HG02981 (cell line): Measurements from ENCODE around the gene CFAP77.

ENCODE experiments used
- ATAC-seq: cut with Tn5 transposase; IDR thresholded peaks from one replicate; pipeline ENCODE4 v1.9.1; 2021; ENCODE audit warnings: mild to moderate bottlenecking, moderate library complexity; ENCODE audit not compliant: unreplicated experiment

The CFAP77 gene

DNA sequence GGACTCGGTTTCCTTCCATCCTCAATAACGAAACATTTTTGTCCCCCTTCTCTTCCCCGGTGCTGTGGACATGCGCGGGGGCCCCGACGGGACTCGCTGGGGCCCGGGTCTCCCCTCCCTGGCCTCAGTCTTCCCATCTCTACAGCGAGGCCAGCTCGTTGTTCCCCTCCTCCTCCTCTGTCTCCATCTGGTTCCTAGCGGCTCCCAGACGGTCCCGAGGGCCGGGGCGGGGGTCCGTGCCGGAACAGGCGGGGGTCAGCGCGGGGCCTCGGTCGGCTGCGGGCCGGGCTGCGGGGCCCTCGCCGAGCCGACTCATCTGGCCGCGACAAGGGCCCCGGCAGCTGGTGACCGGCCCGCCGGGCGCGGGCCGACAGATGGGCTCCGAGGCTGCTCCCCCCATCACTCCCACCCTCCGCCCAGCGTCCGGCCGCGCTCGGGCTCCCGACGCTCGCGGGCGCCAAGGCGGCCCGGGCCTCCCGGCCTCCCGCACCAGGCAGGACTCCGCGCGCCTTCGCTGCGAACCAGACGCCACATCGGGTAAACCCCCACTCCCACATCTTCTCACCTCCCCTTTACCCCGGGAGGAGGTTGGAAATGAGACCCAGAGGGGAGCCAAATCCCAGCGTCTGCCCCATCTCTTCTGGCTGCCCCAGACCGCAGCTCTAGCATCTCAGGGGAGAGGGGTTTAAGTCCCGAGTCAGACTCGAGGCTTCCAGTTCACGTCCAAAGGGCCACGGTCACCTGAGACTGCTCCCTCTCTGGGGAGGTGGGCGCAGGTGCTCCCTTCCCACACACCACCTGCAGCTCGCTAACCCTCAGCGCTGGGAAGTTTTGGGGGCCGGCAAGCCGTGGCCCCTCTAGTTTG lies 180.5 kb downstream of the CFAP77 start:
- ATAC-seq: no peak

DNA sequence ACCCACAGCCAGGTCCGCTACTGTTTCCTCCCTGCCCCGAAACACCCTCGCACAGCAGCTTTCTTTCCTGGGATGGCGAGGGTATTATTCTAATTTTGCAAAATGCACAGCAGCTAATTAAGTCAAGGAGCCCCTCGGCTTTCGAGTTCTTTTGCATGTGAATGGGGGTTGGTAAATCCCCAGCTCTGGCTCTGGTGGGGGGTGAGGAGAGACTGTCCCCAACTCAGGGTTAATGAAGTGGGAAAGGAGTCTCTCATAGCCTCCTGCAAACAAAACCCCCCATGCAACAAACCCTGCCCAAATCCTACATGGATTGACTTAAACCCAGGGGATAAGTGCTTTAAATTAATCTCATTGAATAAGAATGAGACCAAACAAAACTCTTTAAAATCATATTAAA lies 181.2 kb downstream of the CFAP77 start:
- no peak for ATAC-seq

DNA sequence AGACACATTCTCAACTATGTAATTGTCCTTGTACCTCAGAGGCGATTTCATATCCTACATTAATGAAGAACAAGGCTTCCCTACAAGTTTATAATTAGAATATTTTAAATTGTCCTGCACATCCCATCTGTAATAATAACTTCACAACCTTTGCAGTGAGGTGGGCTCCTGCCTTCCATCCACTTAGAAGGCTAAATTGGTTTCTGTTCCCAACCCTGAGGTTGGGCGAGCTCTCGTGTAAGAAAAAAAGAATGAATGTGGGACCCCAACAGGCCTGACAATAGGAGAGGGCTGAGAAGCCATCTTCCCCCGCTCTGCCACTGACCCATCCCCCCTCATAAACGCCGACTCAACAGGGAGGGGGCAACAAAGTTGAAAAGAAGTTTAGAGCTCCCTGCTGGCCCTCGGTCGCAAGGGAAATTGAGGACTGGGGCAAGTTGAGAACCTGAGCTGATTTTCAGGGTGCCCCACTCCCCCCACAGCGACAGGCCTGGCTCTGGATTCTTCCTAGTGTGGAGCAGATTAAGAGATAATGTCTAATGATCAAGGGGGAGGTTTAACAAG lies 181.8 kb downstream of the CFAP77 start:
- no peak for ATAC-seq

DNA sequence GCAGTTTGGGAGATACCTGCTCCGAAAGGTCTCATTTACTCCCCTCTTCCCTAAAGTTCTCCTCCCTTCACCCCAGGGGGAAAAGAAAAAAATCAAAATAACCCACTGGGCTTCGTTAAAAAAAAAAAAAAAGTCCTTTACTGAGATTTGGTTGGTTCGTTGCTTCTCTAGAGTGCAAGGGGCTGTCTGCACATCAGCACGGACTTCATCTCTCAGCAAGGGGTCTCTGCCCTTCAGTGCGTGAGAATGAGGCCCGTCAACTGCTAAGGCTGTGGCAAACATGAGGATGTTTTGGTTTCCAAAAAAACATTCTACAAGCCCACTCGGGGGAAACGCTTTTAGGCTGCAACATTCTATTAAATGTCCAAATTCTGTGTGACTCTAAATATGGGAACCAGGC lies 182.4 kb downstream of the CFAP77 start:
- ATAC-seq: no peak

DNA sequence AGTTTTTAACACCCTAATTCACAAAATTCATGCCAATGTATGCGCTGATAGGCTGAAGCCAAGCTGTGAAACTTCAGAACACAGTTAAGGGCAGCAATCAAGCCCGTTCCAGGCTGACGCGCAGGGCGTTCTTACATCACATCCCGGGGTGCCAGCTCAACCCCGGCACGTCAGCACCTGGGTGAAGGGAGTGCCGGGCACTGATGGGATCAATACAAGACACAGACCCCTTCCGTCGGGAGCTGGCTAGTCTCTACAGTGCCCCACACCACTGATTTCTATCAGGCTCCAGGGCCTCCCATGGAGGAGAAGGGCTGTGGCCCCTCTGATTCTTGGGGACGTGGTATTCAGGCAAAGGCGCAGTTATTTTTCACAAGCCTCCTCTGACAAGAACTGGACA lies 184.4 kb downstream of the CFAP77 start:
- ATAC-seq: no peak

DNA sequence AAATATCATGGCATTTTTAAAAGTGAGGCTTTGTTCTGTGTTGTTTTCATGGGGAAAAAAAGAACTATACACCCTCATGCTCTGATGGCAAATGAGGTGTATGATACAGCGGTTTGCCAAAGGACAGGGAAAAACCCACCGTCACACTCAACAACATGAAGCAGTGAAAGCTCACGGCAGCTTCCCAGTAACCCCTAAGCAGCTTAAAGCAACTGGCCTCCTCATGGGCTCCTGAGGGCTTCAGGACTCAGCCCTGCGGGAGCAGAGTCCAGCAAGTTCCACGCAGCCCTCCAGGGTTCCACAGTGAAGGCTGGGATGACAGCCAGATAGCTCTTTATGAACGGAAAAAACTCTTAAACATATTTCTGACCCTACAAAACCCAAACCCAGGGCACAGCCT lies 185.3 kb downstream of the CFAP77 start:
- no peak for ATAC-seq

DNA sequence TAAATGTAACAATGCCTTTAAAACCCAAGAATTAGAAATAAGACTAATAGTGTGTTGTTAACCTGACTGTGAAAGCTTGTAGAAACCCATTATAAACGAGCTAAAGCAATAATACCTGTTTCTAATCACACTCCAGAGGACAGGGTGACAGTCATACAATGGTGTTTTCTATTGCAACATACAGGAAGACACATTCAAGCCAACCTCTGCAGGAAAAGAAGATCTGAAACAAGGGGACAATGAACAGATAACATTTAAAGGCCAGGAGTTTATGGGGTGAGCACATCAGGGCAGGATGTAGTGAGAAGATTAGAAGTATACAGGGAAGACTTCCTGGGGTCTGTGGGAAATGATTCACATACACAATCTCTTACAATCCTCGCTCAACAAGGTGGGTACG lies 186.2 kb downstream of the CFAP77 start:
- ATAC-seq: no peak

DNA sequence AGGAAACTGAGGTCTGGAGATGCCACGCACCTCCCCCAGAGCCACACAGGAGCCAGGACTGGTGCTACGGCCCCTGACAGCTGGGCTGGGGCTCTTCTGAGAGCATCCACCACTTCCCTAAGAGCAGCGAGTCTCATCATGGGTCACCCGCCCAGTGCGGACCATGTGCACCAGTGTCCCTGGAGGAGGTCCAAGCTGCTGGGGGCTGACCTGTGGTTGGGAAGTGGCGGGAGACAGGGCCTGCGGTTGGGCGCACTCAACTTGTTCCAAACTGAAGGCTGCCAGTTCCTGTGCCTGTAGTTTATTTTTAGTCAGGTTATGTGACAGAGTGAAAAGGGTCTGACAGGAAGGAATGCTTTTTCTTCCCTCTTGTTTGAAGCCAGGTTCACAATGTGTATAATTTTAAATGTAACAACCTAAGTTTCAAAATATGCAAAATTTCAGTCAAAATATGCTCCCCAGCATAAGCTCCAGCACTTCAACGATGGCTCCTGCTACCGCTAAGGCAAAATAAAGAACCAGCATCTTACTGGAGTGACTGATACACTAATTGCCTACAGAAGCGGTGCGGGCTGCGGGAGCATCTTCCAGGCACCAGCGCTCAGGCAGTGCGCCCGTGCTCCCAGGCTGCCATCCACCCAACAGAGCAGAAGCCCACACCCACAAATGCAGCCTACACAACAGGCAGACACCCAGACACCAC lies 187.2 kb downstream of the CFAP77 start:
- no peak for ATAC-seq

DNA sequence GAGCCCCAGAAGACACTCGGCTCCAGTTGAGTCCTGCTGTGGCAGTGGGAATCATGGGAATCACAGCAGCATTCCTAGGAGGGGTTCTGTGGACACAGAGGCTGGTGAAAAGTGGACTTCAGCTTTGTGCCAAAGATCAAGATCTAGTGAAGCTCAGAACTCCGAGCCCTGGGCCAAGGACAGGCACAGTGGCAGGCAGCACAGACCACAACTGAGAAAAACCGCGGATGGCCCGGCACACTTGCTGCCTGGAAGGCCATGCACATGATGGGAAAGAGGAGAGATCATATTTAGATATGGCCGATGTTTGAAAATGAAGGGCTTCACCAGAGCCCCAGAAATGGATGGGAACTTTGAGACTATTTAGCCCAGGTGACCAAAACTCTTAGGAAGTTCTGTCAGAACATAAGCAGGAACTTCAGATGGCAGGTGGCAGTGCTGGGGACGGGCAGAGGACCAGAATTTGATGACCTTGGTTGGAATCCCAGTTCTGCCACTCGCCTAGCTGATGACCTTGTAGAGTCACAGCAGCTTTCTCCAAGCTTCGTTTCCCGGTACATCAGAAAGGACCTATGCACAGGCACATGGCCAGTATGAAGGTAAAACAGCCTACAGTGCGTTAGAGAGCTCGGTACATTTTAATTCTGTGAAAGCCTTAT lies 190.4 kb downstream of the CFAP77 start:
- ATAC-seq: no peak

DNA sequence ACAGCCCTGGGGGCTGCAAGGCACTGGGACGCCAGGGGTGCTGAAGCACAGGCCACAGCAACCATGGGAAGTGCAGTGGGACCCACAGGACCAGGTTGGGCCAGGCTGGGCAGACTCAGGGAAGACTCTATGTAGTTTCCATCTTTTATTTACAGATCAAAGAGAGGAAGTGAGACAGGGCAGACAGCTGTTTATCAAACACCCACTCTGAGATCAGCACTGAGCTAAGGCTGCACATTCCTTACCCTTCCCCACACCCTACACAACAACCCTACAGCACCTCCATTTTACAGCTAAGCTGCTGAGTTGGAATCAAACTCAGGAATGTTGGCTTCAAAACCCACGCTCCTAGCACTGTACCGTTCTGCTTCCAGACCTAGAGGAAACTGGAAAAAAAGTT lies 192.2 kb downstream of the CFAP77 start:
- ATAC-seq: no peak

DNA sequence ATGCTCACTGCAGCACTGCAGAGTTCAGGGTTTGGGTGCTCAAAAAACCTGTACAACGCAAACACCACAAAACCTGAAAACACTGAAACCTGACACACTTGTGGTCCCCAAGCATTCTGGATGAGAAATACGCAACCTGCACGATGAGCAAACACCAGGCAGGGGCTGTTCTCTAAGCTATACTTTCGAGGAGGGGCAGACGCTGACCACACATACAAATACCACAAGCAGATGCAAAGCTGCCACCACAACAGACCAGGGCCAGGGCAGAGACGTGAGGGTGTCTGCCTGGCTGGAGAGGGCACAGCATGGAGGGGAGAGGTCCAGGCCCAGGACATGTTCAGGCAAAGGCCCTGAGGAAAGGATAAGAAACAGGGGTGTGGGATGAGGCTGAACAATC lies 195.4 kb downstream of the CFAP77 start:
- ATAC-seq: no peak

DNA sequence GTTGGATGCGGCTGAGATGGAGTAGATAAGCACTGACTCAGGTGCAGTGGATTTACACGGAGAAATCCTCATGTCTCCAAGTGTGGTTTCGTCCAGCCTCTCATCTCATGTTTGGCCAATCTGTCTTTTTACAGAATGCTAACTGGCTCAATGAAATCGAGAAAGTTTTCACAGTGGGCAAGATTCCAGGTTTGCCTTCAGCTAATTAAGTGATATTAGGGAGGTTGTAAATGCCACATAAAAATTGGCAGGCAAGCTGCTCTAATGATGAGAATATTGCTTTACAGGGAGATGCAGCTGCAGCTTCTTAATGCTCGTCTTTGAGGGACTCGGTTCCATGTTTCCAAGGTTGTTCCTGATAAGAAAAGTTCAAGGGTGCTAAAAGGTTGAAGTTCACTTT lies 196.1 kb downstream of the CFAP77 start:
- no peak for ATAC-seq

DNA sequence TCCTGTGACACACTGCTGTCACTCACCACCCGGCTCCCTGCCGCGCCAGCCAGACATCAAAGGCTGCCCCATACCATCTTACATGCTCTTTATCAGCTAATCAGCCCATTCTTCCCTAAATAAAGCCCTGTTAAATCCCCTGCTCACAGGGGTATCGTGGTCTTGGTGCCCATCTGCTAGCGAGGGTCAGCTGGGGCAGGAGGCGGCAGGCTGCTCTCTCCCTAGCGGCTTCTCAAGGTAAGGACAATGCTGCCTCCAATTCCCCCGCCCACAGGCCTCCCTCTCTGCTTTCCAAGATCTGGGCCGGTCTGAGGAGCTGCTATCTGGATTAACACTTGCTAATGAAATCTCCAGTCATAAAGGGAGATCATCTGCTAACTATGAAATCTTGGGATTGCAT lies 199.2 kb downstream of the CFAP77 start:
- ATAC-seq: no peak

DNA sequence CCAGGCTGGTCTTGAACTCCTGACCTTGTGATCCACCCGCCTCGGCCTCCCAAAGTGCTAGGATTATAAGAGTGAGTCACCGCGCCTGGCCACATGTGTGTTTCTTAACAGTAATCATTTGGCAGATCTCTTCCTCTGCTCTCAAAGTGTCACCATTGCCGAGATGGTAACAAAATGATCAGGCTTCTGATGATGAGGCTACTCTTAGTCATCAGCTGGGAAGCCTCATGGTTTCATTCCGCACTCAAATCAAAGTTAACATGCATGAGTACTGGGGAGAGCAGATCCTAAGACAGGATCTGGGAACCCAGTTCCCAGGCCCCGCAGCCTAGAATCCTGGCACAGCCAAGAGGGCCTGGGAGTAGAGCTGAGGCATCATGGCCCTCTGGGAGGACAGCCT lies 199.8 kb downstream of the CFAP77 start:
- ATAC-seq: no peak

DNA sequence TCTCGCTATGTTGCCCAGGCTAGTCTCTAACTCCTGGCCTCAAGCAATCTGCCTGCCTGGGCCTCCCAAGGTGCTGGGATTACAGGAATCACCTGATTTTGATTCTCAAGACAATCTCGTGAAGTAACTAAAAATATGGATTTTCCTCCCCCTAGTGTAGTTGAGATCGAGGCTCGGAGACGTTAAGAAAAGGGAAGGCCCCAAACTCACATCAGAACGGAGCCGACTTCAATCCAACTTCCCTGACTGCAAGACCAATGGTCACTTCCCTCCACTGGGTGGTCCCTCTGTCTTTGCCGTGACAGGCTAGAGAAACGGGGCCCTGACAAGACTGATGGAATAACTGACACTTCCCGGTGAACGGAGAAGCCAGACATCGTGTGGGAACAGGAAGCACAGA lies 200.7 kb downstream of the CFAP77 start:
- no peak for ATAC-seq

DNA sequence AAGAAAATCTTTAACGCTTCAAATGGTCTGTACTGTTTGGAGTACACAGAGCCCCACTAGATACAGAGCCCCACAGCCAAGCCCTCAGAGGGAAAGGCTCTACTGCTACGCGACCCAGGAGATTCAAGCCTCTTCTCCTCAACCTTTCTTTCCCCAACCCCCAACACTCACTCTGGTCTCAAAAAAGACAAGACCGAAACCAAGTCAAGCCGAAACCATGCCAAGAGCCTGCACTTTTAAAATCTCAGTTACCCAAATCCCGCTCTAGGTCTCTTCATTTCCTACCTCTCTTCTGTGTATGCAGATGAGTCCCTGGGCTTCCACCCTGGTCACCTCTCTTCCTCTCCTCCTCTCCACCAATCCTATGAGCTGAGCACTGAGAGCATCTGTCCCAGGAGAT lies 204.3 kb downstream of the CFAP77 start:
- no peak for ATAC-seq

DNA sequence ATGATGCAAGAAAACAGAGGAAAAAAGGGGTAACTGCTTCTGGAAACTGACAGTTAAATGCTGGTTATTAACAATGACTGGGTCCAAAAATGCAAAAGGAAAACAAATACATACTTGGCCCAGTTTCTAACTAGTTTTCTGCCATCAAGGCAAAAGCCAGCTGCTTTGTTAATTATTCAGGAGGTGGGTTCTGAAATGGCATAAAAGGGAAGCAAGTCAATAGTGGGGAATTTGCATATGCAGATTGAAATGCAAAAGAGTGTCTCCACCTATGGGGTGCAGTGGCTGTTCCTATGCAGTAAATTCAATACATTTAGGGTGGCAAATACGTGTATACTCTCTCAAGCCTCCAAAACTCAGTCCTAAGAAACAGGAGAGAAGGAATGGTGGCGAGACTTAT lies 205.8 kb downstream of the CFAP77 start:
- no peak for ATAC-seq

DNA sequence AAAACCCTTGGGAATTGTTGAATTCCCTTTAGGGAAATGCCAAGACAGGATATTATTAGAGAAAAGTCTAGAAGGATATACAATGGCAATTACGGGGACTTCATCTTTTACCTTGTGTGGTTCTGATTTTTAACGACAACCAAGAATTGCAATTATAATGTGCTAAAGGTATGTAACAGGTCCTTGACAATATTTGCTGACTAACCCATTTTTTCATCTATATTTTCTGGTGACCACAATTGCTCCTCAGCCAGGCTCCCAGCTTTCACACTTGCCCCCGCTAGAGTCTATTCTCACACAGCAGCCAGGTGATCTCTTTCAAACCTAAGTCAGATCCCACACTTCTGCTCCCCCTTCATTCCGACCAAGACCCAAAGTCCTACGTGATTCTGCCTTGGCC lies 206.7 kb downstream of the CFAP77 start:
- no peak for ATAC-seq

DNA sequence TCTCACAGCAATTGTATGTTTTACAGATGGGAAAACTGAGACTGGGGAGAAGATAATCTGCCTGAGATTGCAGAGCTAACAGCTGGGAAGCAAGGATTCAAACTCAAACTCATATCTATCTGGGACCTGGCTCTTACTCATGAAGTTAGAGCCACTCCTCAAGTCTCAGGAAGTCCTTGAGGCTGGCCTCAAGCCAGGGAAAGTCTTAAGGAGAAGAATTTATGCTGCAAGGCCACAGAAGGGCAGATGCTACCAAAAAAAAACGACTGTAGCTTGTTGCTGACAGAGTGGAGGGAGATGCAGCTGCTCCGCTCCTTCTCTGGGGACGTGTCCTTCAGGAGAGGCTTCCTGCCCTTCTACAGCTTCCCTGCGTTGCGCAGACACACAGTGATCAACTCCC lies 212.1 kb downstream of the CFAP77 start:
- no peak for ATAC-seq
